UCSD-AML1 (cell line): ENCODE measurements around the gene ZNF512.
A peak's percentile ranks its signal among the peaks of the same experiment; 100 is the strongest.
"Not testable (repeated sequence)": the region's sequence is repeated elsewhere in the genome, so short reads cannot be mapped to it uniquely, and the experiment has no call there.

Source experiments
- DNase-seq: peaks from one replicate; lab custom pipeline; 2025; ENCODE audit not compliant: unreplicated experiment; lab: John Stamatoyannopoulos, UW

ZNF512 gene

DNA sequence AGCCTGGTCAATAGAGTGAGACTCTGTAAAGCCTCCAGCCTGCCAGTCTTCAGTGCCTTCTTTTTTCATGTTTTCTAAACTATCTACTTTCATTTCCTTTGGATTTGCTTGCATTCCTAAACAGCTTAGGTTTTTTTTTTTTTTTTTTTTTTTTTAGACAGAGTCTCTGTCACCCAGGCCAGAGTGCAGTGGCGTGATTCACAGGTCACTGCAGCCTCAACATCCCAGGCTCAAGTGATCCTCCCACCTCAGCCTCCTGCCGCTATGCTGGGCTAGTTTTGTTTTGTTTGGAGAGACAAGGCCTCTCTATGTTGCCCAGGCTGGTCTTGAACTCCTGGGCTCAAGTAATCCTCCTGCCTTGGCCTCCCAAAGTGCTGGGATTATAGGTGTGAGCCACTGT is 47.4 kb downstream of the ZNF512 start:
- DNase-seq, result not testable (repeated sequence)

DNA sequence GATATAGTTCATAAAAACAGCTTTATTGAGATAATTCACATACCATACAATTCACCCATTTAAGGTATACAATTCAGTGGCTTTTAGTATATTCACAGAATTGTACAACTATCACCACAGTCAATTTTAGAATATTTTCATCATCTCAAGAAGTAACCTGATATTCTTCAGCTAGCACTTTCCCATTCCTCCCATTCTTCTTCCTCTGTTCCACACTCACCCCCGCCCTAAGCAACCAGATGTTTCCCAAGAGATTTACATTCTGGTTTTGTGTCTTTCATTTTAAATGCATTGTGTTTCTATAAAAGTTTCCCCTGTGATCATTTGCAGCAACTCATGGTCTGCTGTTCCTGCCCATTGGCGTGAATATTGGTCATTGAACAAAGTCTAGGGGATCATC is 51.4 kb downstream of the ZNF512 start:
- no peak for DNase-seq

DNA sequence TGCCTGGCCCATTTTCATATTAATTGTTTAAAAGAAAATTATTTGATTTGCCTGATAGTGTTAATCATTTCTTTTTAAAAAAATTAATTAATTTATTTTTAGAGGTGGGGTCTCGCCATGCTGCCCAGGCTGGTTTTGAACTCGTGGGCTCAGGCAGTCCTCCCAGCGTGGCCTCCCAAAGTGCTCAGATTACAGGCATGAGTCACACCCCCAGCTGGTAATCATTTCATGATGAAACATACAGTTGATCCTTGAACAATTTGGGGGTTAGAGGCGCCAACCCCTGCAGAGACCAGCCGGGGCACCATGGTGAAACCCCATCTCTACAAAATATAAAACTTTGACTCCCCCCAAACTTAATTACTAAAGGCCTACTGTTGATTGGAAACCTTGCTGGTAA is 53.9 kb downstream of the ZNF512 start:
- no peak for DNase-seq

DNA sequence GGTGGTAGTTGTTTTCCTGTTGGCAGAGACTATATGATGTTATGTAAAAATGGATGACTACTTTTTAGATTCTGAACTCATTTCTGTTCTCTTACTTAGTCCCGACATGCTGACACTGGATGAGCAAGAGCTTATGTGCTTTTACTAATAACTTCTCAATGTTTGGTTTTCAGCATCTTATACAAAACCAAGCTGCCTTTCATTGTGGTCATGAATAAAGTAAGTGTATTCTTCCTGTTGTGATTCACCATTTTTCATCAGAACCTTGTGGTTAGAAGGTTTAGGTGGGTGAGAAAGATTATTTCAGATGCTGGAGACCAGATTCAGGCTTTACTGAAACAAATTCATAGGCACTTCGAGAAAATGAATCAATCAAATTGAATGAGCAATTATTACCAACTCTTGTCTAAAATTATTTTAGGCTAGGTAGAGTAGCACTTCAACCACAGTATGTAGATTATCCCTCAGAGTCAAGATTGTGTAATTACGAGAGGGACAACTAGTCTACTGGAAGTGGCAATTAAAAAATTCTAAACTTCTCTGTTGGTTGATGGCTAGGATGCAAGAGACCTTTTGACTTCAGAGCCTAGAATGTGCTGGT is 55.3 kb downstream of the ZNF512 start:
- DNase-seq, result no peak

DNA sequence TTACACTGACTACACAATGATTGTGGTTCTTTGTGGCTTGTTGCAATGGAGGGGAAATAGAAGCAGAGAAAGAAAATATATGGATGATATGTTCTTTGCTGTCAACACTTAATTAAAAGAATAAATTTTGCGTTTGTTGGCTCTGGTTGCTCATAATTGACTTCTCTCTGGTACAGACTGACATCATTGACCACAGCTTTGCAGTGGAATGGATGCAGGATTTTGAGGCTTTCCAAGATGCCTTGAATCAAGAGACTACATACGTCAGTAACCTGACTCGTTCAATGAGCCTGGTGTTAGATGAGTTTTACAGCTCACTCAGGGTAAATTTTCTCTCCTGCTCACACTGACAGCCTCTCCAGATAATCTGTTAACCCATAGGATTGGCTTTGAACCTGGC is 55.9 kb downstream of the ZNF512 start:
- no peak for DNase-seq

DNA sequence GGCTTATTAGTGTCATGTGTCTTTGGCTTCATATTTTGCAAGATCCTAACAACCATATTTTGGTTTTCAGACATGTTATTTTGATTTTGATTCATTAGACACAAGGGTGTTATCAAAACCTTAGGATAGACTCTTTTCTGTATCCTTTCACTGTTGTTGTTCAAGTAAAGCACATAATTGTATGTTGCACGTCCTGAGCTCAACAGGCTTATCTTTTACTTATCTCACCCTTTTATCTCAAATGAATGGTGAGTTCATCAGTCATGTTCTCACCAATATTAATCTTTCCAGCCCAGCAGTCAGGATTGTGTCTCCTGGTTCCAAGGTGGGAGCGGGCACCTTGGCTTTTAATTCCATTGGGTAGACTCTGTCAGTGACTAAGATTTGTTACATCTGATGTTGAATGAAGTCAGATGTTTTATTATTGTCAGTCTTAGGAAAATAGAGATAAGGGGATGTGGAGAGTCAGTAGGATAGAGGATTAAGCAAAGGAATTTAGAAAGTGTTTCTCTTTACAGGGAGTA is 57.9 kb downstream of the ZNF512 start:
- no peak for DNase-seq

DNA sequence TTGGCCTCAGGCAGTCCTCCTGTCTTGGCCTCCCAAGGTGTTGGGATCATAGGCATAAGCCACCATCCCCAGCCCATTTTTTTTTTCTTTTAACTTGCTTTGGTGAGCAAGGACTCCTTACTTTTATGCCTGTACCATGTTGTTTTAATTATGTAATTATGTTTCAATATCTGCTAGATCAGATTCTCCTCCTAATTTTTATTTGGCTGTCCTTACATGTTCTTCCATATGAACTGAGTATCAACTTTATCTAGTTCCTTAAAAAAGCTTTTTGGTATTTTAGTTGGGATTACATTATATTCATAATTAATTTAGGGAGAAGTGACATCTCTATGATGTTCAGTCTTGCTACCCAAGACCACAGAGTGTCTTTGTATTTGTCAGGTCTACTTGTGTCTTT is 62.4 kb downstream of the ZNF512 start:
- DNase-seq, result no peak

DNA sequence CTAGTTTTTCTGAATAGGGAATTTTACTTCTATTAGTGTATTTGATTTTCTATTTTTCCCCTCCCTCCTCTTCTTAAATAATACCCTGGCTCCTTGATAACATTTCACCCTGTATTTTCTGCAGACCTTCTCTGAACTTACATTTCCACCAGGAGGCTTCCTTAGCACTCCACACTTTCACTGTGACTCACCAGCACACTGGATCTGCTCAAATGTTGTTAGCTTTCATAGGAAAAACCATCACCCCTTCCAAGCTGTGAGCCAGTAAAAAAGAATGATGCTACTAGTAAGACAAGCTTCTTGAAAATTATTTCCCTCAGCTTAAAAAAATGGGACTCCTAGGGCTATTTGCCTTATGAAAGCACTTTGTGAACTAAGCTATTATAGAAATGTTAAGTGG is 64.4 kb downstream of the ZNF512 start:
- no peak for DNase-seq

DNA sequence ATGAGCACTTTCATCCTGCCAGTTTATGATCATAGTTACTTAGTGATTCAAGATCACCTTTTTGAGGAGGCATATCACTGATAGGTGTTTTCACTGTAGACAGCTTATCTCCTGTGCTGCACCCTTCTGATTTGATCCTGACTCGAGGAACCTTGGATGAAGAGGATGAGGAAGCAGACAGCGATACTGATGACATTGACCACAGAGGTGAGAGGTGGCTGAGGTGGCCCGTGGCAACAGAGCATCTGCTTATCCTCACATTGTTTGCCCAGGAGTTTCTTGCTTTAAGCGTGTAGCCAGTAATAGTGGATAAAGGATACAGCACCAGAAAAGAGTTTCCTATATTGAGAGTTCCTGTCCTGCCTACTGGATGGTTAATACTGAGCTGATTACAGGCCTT is 64.9 kb downstream of the ZNF512 start:
- DNase-seq, result no peak

DNA sequence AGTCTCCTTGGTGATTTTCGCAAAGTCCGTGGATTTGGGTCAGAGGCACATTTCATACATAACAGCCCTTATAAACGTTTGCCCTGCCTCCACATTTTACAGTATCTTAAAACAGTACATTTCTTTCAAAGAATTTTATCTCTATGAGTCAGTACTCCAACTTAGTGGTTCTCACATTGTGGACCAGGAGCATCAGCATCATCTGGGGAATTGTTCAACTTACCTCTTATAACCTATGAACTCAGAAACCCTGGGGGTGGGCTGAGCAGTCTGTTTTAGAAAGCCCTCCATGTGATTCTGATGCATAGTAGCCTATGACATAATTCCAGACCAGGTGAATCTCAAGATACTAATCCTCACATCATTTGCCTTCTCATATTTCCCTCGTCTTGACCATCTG is 68.2 kb downstream of the ZNF512 start:
- no peak for DNase-seq

DNA sequence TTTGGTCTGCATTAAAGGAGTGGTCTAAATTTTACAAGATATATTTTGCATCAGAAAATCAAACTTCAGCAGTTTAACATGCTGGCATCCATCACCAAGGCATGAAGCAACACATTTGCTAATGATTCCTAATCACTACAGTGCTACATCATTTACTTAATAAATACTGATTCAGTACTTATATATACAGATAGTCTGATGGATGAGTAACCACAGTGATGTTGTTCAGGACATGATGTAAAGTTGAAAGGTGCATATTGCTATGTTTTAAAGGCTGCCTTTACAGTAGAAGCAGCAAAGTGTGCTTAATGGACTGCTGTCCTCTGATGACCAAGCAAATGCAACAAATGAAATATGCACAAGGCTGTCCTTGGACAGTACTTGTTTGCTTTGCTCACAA is 69.5 kb downstream of the ZNF512 start:
- DNase-seq, result no peak

DNA sequence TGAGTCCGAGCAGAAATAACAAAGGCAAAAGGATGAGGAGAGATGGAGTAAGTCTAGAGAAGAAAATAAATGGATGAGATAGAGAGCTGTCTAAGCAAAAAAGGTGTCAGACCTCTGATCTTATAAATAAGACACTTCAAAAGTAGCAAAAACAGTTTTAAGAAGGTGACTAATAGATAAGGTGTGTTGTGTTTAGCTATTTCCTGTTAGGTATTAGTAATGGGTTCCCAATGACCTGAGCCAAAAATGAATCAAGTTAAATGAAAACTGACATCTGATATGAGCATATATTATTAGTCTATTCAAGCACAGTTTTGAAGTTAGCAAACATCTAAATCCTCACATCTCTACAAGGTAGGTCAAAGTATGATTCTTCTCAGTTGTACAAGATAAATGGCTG is 69.9 kb downstream of the ZNF512 start:
- no peak for DNase-seq

DNA sequence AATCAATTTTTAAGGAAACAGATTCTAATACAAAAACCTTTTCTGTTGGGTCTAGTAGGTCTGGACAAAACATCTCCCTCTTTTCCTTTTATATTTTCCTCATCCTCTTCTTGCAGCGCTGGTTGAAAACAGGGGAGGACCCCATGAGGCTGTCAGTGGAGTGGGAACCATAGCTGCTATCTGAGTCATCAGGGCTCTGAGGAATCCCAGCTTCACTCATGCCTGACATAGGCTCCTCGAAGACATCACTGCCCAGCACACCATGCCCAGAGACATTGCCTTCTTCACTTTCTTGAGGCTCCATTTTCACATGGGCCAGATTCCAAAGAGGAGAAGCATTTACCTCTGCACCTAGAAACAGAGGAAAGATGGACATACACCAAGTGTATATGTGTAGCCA is 70.6 kb downstream of the ZNF512 start:
- no peak for DNase-seq

DNA sequence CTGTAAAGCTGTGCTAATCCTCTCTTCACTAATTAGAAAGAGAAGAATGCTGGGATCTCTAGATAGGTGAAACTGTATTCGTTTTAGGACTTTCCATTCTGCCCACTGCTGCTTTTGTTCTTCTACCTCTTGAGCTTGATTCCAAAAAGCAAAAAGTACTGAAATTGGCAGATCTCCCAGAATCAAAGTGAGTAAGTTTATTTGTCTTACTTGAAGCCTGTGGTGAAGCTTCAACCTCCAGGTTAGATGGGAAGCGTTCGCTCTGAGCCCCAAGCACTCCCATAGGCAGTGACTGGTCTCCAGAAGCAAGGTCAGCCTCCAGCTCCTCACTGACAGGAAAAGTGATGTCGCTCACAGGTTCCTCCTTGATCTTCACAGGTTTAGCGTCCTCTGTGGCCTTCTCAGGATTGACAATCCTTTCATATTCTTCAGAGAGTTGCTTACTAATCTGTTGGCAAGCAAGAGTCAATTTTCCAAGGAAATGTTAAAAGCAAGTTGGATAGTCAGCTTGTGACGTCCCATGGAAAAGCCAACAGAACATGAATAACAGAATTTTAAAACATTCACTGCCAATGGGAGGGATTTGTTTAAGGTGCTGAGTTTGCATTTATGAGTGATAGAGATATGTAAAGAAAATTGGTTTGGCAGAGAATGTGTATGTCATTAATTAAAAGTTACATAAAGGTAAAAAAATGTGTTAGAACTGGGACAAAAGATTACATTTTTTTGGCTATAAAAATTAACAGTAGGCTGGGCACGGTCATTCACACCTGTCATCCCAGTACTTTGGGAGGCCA is 72.5 kb downstream of the ZNF512 start:
- no peak for DNase-seq

DNA sequence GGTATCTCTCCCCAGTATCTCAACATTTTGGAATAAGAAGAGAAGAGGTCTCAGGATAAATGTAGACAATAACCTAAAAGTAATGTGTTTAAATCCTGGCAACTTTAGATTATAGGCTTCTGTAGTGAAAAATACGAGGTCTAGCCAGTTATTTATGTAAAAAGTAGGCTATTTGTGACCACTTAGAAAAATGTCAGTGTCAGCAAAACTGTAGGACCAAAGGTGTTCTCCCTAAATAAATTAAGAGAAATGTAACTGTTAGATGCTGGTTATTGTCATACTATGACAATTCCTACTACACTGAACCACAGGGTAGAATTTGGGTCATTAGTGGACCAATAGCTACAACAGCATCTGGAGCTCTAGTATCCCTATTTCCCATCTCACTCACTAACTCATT is 78.5 kb downstream of the ZNF512 start:
- no peak for DNase-seq

DNA sequence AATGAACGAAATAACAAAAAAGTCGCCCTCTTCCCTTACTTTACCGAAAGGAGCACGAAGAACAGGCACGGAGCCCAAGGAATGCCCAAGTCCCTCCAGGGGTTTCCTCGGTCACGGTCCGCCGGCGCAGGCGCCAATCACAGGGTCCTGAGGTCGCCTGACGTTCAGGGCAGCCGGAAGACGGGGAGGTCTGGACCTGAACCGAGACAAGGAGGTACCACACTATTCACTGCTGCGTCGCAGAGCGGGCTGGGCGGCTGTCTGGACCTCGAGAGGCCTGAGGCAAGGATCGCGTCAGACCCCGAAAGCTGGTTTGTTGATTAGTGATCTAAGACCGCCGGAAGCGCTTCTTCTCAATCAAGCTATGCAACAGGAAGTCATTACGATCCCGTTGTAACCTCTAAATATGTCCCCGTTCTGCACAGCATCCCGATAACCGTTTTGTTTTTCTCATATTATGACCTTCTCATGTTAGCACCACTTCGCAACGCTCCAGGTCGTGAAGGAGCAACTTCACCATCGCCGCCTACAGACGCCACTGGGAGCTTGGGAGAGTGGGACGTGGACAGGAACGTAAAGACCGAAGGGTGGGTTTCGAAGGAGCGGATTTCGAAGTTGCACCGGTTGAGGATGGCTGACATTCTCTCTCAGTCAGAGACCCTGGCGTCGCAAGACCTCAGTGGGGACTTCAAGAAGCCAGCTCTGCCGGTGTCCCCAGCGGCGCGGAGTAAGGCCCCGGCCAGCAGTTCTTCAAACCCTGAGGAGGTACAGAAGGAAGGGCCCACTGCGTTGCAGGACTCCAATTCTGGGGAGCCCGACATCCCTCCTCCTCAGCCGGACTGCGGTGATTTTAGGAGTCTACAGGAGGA is 80.7 kb downstream of the ZNF512 start, which contains the start of the genes SLC4A1AP and SUPT7L:
TSS of gene SLC4A1AP (plus strand) at position 605 of the 869 bp plus-strand sequence. CDS start at position 631, 26 bp downstream.
TSS of gene SUPT7L (minus strand) at position 330 of the 869 bp plus-strand sequence. CDS start 1,422 bp downstream, outside the sequence.
- DNase-seq, result peak; percentile 86

DNA sequence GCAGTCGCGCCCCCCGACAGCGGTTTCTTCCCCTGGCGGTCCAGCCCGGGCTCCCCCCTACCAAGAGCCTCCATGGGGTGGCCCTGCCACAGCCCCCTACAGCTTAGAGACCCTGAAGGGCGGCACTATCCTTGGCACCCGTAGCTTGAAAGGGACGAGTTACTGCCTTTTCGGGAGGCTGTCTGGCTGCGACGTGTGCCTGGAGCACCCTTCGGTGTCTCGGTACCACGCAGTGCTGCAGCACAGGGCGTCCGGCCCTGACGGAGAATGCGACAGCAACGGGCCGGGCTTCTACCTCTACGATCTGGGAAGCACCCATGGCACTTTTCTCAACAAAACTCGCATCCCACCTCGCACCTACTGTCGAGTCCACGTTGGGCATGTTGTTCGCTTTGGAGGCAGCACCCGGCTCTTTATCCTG is 81.3 kb downstream of the ZNF512 start:
- no peak for DNase-seq

DNA sequence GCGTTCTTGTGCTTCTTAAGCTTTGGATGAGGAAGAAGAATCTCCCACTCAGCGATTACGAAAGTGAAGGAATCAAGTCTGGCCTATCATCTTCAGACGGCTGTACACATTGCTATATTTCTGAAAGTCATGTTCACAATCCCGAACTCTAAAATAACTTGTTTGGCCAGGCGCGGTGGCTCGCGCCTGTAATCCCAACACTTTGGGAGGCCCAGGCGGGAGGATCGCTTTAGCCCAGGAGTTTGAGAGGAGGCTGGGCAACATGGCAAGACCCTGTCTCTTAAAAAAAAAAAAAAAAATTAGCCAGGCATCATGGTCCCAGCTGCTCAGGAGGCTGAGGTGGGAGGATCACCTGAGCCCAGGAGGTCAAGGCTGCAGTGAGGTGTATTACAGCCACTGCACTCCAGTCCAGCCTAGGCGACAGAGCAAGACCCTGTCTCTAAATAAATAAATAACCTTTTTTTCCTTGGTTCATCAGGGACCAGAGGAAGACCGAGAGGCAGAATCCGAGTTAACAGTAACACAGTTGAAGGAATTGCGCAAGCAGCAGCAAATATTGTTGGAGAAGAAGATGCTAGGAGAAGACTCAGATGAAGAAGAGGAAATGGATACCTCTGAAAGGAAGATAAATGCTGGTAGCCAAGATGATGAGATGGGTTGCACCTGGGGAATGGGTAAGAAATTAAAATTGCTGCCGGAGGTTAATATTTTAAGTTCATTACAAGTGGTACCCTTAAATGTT is 82.0 kb downstream of the ZNF512 start:
- DNase-seq, result no peak

DNA sequence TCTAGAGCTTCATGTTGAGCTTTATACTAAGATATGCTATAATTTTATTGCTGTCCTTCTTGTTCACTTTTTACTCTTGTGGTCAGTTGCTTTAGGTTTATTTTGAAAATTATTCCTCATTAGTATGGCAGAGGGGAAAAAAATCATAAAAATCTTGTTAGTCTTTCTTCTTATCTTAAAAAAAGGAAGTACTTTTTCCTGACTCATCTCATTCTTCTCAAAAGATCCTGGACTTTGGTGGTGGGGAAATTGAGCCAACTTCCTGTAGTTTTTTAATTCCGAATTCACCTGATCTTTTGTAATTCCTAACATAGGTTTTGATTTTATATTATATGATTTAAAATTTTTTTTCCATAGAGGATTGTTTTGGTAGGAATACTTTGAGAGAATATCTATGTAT is 84.6 kb downstream of the ZNF512 start:
- no peak for DNase-seq

DNA sequence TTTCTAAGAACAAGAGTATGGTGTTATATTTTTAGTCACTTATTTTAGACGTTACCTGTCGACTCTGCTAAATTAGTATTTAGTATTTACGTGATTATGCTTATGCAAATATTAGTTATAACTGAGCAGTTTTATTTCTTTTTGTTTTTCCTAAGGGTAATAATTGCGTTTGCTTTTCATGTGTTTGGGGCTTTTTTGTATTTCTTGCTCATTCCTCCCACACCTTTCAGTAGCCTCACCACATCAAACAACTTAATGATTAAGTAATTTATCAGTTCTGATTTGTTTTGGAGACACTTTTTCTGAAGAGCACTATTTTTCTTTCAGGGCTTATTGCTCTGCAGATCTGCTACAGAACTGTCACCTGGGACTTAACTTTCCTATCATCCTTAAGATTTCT is 88.4 kb downstream of the ZNF512 start:
- DNase-seq, result no peak
